ENCODE data around the gene ARHGEF39.

Gene ARHGEF39

GRCh38 chr9:35679091-35679490, 14.1 kb upstream of the ARHGEF39 start:
- DNase-seq (ENCODE audit: low read depth in 2 of 2, low spot score in 1 of 2): no peak

- no peak for DNase-seq (ENCODE audit: low read depth in 2 of 2, low spot score in 1 of 2)
Observed at GRCh38 chr9:35675732-35676392, 10.9 kb upstream of the ARHGEF39 start.

GRCh38 chr9:35675204-35675603, 10.2 kb upstream of the ARHGEF39 start:
- no peak for DNase-seq (ENCODE audit: low read depth in 2 of 2, low spot score in 1 of 2)

DNA sequence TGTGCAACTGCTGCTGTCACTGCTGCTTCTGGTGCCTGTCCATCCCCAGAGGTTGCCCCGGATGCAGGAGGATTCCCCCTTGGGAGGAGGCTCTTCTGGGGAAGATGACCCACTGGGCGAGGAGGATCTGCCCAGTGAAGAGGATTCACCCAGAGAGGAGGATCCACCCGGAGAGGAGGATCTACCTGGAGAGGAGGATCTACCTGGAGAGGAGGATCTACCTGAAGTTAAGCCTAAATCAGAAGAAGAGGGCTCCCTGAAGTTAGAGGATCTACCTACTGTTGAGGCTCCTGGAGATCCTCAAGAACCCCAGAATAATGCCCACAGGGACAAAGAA, 9.0 kb upstream of the ARHGEF39 start:
- no peak for DNase-seq (ENCODE audit: low read depth in 2 of 2, low spot score in 1 of 2)

DNA sequence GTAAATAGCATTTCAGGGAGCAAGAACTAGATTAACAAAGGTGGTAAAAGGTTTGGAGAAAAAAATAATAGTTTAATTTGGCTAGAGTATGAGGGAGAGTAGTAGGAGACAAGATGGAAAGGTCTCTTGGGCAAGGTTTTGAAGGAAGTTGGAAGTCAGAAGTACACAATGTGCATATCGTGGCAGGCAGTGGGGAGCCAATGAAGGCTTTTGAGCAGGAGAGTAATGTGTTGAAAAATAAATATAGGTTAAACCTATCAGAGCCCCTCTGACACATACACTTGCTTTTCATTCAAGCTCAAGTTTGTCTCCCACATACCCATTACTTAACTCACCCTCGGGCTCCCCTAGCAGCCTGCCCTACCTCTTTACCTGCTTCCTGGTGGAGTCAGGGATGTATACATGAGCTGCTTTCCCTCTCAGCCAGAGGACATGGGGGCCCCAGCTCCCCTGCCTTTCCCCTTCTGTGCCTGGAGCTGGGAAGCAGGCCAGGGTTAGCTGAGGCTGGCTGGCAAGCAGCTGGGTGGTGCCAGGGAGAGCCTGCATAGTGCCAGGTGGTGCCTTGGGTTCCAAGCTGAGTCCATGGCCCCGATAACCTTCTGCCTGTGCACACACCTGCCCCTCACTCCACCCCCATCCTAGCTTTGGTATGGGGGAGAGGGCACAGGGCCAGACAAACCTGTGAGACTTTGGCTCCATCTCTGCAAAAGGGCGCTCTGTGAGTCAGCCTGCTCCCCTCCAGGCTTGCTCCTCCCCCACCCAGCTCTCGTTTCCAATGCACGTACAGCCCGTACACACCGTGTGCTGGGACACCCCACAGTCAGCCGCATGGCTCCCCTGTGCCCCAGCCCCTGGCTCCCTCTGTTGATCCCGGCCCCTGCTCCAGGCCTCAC, 8.4 kb upstream of the ARHGEF39 start, which contains the start of gene CA9:
Gene CA9 (plus strand): TSS at position 797 of the 893 bp plus-strand sequence. CDS start 32 bp downstream, at position 829.
- no peak for DNase-seq (ENCODE audit: low read depth in 2 of 2, low spot score in 1 of 2)

DNA sequence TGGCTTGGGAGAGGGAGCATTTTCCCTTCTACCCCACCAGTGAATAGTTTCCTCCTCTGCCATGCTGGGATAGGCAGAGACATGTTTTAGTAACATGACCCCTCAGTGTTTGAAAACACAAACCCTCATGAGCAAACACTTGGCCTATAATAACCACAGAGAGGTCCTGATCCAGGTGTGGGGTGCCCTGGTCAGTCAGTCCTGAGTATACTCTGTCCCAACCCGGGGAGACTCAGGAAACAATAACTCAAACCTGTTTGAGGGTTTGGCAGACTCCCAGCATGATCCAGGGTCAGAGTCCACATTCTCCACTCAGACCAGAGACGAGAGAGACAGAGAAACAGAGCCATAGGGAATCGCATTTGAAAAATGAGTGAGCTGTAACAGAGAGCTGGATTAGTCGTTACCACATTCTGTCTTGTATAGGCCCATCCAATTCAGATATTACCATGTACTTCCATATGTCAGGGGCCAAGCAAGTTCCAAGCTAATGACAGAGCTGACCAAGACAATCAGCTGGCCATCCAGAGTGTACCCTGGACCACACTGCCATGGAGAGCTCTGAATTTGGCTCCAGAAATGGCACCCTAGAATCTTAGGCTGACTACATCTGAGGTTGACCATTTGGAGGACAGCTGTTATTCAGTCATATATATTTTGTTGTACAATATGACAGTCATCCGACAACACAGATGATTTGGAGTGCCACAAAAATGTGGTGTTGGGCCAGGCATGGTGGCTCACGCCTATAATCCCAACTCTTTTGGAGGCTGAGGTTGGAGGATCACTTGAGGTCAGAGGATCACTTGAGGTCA, 4.5 kb upstream of the ARHGEF39 start:
- DNase-seq (ENCODE audit: low read depth in 2 of 2, low spot score in 1 of 2): no peak

- DNase-seq (ENCODE audit: low read depth in 2 of 2, low spot score in 1 of 2): no peak
Observed at GRCh38 chr9:35667939-35668338, 2.9 kb upstream of the ARHGEF39 start.

DNA sequence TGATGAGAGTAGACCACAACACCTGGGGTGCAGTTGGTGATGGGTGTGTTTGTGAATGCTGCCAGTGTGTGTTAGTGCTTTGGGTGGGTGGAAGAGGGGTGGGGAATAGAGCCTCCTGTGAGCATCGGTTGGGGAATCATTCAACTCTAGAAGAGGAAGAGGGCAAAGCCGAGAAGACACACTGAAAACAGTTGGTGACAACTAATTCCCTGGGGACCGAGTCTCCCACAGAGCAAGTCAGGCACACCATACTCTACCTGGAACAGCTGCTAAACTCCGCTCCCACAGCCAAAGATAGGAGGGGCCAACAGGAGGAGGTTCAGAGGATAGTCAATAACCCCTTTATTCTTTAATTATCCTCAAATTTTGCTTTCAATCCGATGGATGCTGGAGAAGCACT, 1.6 kb upstream of the ARHGEF39 start:
- no peak for DNase-seq (ENCODE audit: low read depth in 2 of 2, low spot score in 1 of 2)

GRCh38 chr9:35666045-35666444, 1.1 kb upstream of the ARHGEF39 start:
- DNase-seq (ENCODE audit: low read depth in 2 of 2, low spot score in 1 of 2): no peak

DNA sequence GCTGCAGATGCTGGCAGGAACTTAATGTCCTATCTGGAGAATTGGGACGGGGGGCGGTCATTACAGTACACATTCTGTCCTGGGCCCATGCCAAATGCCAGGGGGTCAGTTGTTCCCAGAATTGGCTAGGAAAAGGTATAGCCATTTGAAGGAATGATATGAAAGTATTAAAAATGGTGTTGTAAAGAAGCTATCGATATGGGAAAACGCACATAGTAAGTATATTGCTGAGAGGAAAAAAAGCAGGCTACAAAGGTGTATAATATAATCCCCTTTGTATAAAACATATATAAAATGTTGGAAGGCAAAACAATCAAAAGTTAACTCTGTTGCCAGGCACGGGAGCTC, 450 bp upstream of the ARHGEF39 start:
- no peak for DNase-seq (ENCODE audit: low read depth in 2 of 2, low spot score in 1 of 2)

DNA sequence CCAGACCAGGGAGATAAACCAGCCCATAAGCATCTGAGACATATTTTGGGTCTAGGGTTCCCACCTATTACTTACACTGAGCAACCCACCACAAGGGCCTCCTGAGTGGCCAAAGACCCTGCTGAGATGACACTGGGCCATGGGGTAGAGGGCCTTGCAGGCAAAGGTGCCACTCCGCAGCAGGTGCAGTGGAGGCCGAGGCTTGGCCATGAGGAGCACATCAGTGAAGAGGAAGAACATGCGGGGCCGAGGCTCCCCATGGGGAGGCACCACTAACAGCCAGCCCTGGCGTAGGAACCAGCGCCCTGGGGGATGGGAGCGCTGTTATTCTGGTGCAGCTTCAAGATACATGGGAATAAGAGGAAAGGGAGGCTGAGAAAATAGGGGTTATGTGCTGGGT, 2.6 kb downstream of the ARHGEF39 start:
- no peak for DNase-seq (ENCODE audit: low read depth in 2 of 2, low spot score in 1 of 2)

DNA sequence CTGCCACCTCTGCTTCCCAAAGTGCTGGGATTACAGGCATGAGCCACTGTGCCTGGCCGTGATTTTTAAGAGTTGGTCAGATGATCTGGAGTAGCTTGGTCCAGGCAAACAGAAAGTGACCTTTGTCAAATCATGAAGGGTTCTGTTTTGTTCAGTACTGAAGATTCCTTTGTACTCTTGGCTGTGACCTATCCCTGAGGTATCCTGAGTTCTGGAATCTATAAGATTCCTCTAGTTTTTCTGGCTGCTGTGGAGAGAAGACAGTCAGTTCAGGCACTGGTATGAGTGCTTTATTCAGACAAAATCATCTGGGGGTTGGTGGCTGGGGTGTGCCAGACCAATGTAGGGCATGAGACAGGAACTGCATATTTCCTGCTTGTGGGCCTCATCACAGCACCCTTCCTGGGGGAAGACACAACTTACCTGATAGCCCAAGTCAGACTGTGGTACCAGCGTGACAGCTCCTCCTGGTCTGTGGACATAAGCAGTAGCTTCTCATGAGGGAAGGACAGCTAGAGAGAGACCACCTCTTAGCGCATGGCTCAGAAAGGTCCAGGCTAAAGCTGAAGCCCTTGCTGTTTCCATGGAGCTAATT, 3.1 kb downstream of the ARHGEF39 start:
- no peak for DNase-seq (ENCODE audit: low read depth in 2 of 2, low spot score in 1 of 2)

DNA sequence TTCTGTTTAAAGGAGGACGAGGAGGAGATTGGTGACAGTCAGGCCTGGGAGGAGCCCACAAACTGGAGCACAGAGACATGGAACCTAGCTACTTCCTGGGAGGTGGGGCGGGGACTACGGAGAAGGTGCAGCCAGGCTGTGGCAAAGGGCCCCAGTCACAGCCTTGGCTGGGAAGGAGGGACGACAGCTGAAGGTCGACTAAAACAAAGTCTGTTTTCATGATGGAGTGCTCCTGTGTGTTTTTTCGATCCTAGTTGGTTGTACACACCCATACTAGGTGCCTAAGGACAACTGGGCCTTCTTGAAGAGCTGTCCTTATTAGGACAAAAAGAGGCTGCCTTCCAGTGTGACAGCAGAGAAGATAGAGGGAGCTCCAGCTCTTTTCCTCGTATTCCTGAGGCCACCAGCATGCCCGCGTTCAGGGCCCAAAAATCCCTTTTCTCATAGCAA, 4.0 kb downstream of the ARHGEF39 start:
- DNase-seq (ENCODE audit: low read depth in 2 of 2, low spot score in 1 of 2): no peak

DNA sequence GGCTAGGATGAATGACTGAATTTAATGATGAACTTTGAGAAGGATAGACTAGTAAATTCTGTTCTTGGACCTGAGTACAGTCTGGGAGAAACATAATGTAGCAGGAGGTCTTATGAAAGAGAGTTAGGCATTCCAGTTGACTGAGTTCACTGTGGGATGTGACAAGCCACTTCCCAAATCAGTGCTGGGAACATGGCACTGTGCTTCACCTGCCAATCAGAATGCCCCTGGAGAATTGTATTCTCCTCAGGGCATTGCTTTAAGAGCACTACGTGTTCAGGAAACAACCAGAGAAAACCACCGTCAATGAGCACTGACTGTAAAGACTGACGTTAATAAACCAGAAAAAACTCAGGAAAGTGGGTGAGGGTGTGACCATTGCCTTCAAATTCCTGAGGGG, 5.7 kb downstream of the ARHGEF39 start:
- no peak for DNase-seq (ENCODE audit: low read depth in 2 of 2, low spot score in 1 of 2)

DNA sequence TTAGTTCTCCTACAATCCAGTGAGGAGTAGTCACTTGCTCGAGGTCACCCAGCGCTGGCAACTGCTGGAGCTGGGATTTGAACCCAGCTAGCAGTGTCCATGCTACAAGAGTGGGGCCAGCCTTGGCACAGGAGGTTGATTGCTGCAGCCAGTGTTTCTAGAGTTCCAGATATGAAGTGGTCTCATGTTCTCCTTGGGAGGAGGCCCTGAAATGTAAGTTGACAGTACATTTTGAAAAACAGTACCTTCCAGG, 6.1 kb downstream of the ARHGEF39 start:
- DNase-seq (ENCODE audit: low read depth in 2 of 2, low spot score in 1 of 2): no peak

GRCh38 chr9:35658137-35658967, 6.6 kb downstream of the ARHGEF39 start, which contains the start of gene CCDC107:
TSS of gene CCDC107 (plus strand) at chr9:35658292. CDS start at chr9:35658380, 88 bp downstream.
- peak; percentile 67 to 69 for DNase-seq (ENCODE audit: low read depth in 2 of 2, low spot score in 1 of 2)

GRCh38 chr9:35657546-35658136, 7.4 kb downstream of the ARHGEF39 start, which contains the start of gene RMRP:
TSS of gene RMRP (minus strand) at chr9:35658019.
- peak; percentile 48 to 77 for DNase-seq (ENCODE audit: low read depth in 2 of 2, low spot score in 1 of 2)

DNA sequence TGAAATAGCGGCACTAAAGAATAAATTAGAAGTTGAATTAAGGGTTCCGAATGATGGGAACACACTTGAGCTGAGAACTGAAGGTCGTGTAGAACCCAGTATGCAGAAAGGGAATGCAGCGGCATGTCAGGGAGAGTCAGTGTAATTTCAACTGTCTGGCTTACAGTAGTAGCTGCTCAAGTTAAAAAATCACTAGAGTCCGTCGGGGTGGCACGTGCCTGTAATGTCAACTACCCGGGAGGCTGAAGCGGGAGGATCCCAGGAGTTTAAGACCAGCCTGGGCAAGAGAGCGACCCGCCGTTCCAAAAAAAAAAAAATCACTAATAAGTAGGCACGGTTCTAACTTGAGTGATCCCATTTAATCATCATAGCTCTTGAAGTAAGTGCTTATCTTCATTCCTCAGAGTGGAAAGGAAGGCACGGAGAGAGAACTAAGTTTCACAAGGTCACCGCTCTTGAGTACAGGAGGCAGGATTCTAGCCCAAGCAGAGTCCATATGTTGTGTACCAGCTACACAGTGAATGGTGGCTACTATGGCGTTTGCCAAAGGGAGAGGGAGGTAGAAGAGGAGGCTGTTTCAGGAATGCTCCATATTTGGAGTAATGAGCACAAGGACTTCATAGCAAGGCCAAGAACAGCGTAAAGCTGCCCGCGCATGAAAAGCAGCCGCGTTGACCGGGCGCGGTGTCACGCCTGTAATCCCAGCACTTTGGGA, 8.0 kb downstream of the ARHGEF39 start:
- no peak for DNase-seq (ENCODE audit: low read depth in 2 of 2, low spot score in 1 of 2)

DNA sequence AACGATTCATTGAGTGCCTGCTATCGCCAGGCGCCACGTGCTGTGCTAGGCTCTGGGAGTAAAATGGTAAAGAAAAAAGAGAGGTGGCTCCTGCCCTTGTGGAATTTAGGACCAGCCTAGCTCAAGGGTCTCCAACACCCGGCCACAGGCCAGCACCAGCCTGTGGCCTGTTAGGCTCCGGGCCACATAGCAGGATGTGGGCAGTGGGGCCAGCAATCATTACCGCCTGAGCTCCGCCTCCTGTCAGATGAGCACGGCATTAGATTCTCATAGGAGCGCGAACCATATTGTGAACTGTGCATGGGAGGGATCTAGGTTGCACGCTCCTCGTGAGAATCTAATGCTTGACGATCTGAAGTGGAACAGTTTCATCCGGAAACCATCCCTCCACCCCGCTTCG, 8.6 kb downstream of the ARHGEF39 start:
- DNase-seq (ENCODE audit: low read depth in 2 of 2, low spot score in 1 of 2): no peak

- DNase-seq (ENCODE audit: low read depth in 2 of 2, low spot score in 1 of 2): no peak
Observed at GRCh38 chr9:35653611-35654010, 11.4 kb downstream of the ARHGEF39 start.
